HG03097 (cell line): ENCODE data around the gene OR6N2.

Source experiments
- ATAC-seq: cut with Tn5 transposase; IDR thresholded peaks from one replicate; pipeline ENCODE4 v1.9.1; 2021; ENCODE audit not compliant: unreplicated experiment, low FRiP score

OR6N2 gene

GRCh38 chr1:158781104-158781503 lies at the start of gene OR6N2:
Gene OR6N2 (minus strand): TSS chr1:158781204. CDS start chr1:158777635, 3,569 bp downstream.
- ATAC-seq = no peak

DNA sequence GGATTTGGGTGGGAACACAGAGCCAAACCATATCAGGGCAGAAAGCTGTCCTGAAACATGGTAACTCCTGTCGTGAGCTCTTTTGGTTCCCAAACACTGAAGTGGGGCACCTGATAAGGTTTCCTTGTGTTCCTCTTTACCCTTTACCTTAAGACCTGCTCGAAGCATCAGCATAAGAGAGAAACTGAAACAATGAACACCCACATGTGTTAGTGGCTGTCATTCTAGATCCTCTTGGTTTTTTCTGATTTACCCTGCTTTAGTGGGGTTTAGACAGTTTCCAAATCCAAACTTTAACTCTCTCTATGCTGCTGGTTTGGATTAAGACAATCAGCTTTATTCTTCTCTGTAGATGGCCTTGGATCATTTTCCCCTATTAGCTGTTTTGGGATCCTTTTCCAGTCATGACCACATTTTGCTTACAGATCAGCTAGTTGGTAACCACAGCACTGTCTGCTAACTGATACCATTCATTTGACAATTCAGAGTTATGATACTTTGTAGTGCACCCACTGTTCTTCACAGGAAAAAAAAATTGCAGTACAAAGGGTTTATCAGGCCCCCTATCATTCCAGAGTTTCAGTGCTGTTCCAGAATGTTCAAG lies 49.2 kb upstream of the OR6N2 start:
- no peak for ATAC-seq

GRCh38 chr1:158821723-158822122 lies 40.7 kb upstream of the OR6N2 start:
- no peak for ATAC-seq

DNA sequence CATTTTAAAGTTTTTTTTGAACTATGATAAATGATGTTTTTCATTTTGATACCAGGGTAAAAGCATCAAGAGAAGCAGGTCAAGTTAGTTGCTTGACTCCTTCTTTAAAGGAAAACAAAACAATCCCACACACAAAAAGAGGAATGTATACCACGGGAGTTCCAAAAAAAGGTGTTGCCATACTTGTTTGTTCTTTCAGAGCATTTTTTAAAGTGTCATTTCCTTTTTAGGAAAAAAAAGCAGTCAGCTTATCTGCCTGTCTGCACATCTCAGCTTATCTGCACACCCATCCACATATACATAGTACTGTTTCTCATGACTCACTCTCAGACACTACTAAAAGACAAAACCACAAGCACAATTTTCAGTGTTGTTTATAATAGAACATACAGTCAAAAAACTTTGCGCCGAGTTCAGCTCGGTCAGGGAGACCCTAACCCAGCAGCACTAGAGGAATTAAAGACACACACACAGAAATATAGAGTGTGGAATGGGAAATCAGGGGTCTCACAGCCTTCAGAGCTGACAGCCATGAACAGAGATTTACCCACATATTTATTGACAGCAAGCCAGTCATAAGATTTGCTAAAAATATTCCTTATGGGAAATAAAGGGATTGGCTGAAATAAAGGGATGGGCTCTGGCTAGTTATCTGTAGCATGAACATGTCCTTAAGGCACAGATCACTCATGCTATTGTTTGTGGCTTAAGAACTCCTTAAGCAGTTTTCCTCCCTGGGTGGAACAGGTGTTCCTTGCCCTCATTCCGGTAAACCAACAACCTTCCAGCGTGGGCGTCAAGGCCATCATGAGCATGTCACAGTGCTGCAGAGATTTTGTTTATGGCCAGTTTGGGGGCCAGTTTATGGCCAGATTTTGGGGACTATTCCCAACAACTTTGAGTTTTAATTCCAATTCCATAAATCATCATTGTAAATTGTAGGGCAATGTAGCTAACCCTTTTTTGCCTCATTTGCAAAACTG lies 38.7 kb upstream of the OR6N2 start:
- ATAC-seq = no peak

DNA sequence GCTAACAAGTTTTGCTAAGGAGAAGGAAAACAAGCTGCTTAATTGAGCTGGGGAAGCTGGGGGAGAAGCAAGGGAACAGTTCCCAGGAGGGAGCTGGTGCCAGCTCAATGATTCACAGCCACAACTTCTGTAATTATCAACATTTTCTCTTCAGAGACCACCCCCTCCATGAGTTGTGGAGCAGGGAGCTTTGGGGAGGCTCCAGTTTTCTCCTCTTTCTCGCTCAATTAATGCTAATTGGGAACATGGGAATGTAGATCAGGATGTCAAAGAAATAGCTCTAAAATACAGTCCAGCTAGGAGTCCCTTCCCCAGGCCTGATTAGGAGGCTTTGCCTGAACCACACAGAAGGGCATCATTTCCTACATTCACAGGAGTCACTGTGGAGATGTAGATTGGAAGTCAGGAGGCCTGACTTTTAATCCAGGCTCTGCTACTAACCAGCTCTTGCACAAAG lies 38.0 kb upstream of the OR6N2 start:
- ATAC-seq = no peak

GRCh38 chr1:158818560-158818959 lies 37.6 kb upstream of the OR6N2 start:
- ATAC-seq = no peak

DNA sequence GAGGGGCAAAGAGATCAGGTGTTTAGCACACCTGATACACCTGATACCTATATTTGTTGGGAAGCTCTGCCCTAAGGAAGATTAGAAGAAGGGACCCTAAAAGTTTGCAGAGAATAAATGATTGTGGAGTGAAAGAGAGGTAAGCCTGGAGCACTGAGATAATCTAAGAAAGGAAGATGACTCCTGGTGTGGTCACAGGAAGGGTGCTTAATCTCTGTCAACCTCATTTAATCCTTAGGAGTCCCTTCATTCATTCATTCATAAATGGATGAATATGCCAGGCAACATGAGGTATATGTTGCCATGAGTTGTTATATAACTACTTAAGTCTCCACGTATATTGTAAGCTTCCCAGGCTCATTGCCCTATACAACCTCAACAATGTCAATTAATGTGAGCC lies 34.0 kb upstream of the OR6N2 start:
- no peak for ATAC-seq

DNA sequence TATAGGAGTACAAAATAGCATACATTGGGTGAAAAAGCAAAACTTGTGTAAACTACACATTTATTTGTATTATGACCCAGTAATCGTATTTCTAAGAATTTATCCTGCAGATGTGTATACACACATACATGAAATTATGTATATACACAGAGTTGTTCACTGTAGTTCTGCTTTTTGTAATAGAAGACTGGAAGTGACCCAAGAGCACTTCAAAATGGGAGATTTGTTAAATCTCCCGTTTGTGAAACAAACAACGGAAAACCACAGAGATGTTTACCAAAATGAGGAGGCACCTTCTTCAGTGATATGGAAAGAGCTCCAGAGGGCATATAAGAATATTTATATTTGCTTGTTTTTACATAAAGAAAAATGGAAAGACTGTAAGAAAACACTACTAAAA lies 32.2 kb upstream of the OR6N2 start:
- no peak for ATAC-seq

GRCh38 chr1:158812336-158812735 lies 31.3 kb upstream of the OR6N2 start:
- ATAC-seq = no peak

DNA sequence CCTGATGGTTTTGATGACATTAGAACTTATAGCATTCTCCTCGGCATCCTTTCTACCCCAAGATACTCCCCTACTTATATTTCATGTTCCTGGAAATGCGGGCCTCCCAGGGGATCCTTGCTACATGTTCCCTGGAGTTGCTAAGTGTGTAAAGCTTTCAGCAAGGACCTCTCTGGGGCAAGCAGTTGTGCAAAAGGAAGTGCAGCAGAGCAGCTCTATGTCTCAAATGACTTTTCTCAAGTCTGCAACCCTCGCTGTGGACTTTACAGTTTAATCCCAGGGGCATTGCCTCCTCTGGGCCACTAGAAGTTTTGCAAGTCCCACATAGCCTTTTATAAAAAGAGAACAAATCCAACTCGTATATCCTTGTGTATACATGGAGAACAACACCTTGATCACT lies 29.3 kb upstream of the OR6N2 start:
- no peak for ATAC-seq

- ATAC-seq = no peak
Measured at GRCh38 chr1:158809862-158810261, 28.9 kb upstream of the OR6N2 start.

DNA sequence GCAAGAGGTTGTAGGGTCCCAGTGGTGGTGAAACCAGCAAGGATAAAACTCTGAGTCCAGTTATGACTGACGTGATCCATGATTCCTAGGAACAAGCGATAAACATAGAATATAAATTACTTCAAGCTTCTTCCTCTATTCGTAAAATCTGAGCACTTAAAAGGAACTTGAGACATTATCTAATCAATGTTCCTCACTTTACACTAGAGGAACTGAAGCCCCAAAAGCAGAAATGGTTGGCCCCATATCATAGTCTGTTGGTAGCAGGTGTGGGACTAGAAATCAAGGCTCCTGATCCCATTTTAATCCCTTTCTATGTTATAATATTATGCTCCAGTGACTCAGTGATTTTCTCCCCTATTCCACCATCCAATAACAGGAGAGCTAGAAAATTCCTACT lies 28.3 kb upstream of the OR6N2 start:
- no peak for ATAC-seq

DNA sequence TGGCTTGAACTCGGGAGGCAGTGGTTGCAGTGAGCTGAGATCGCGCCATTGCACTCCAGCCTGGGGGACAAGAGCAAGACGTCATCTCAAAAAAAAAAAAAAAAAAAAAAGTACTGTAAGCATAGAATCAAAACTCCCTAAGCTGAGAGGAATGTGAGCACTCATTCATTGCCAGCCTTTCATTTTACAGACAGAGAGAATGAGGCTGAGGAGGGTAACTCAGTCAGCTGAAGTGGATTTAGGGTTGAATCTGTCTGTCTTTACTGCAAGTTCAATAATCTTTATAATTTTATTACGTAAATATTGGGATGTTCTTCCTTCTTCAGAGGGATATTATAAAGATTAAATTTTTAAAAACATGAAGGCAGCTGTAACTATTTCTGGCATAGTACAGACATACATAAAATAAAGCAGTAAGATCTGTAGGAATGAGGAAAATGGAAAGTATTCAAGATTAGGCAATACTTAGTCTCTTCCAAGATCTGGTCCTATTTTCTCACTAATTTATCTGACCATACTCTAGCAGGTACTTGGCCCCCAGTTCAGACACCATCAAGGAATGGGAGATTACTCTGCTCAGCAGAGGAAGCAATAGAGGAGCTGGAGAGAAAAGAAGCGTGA lies 26.0 kb upstream of the OR6N2 start:
- ATAC-seq = no peak

GRCh38 chr1:158803678-158804077 lies 22.7 kb upstream of the OR6N2 start:
- no peak for ATAC-seq

DNA sequence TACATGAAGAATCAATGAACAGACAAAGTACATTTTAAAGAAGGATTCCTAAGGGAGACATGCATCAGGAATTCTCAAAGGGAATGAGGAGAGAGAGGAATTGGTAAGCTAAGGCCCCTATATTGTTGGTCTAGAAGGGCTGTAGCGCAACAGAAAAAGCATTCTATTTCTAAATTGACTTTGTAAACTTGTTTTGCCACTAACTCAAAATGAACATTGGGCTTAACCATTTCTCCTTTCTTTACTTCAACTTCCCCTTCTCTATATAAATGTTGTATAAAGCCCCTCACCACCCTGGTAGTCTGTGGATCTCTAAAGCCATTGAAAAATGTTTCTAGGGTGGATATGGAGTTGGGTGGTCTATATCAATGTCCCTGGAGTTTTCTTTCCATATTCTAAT lies 20.4 kb upstream of the OR6N2 start:
- no peak for ATAC-seq

- ATAC-seq = no peak
Measured at GRCh38 chr1:158800526-158800925, 19.5 kb upstream of the OR6N2 start.

DNA sequence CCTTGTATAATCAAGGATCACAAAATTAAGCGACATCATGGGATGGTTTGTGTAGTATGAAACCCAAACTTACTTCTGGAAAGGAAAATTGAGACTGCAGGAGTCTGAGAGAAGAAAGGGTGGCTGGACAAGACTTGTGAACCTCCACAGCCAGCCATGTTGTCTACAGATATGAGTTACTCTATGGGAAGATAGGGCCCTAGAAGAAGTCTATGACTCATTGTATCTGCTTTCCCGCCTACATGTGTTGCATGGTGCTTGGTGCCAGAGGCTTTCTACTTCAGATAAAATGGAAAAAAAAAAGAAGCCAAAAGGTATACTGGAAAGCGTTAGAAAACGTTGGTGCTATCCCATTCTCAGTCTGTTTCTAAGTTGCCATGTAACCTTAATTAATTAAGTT lies 18.7 kb upstream of the OR6N2 start:
- no peak for ATAC-seq

DNA sequence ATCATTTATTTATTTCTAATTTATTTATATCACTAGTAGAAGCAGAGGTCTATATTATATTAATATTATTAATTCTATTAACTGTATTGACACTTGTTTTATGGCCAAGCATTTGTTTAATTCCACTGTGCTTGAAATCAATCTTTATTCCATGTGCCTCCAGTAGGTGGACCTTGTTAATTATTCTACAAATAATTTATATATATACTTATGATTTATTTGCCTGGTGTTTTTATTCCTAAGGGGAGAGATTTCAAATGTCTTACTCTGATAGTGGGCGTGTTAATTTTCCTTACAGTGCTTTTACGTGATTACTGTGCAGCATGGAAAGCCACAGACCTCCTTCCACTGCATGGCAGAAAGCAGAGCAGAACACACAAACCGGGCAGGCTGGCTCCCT lies 17.5 kb upstream of the OR6N2 start:
- no peak for ATAC-seq

- no peak for ATAC-seq
Measured at GRCh38 chr1:158794247-158794646, 13.2 kb upstream of the OR6N2 start.

- ATAC-seq = no peak
Measured at GRCh38 chr1:158793604-158794003, 12.6 kb upstream of the OR6N2 start.
